ENCODE results near the gene ABHD14A. TPM values are rescaled to one million over a fixed set of nuclear protein-coding genes. Genes with fewer than 3 reads are reported as not detected.

The ABHD14A gene
- total and polyA plus RNA-seq, 2 of the 13 experiments (the other 11 are each of a cell fraction or from before 2014, with no cell fraction given) = 29.5 to 46.9 TPM

DNA sequence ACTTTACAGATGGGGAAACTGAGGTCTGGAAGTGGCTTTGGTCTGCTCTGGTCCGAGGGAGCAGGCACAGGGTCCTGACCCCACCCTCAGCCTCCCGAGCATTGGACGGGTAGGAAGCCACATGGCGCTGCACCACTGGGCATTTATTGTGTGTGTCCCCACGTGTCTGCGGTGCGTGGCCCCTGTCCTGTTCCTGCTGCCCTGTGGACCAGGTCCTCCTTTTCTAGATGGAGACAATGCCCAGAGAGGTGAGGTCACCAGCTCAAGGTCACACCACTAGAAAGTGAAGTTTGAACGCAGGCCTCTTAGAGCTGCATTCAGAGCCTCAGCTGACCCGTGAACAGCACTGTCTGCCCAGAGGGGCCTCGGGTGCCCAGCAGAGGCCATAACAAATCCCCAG, 54.7 kb downstream of the ABHD14A start (continued):
- TF ChIP-seq, protein P1, sequence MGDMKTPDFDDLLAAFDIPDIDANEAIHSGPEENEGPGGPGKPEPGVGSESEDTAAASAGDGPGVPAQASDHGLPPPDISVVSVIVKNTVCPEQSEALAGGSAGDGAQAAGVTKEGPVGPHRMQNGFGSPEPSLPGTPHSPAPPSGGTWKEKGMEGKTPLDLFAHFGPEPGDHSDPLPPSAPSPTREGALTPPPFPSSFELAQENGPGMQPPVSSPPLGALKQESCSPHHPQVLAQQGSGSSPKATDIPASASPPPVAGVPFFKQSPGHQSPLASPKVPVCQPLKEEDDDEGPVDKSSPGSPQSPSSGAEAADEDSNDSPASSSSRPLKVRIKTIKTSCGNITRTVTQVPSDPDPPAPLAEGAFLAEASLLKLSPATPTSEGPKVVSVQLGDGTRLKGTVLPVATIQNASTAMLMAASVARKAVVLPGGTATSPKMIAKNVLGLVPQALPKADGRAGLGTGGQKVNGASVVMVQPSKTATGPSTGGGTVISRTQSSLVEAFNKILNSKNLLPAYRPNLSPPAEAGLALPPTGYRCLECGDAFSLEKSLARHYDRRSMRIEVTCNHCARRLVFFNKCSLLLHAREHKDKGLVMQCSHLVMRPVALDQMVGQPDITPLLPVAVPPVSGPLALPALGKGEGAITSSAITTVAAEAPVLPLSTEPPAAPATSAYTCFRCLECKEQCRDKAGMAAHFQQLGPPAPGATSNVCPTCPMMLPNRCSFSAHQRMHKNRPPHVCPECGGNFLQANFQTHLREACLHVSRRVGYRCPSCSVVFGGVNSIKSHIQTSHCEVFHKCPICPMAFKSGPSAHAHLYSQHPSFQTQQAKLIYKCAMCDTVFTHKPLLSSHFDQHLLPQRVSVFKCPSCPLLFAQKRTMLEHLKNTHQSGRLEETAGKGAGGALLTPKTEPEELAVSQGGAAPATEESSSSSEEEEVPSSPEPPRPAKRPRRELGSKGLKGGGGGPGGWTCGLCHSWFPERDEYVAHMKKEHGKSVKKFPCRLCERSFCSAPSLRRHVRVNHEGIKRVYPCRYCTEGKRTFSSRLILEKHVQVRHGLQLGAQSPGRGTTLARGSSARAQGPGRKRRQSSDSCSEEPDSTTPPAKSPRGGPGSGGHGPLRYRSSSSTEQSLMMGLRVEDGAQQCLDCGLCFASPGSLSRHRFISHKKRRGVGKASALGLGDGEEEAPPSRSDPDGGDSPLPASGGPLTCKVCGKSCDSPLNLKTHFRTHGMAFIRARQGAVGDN (CRISPR knock-in tag; IDR thresholded peaks at IDR 0.05) = peak; percentile 56
- peak; percentile 83 for TF ChIP-seq ZNF768 (CRISPR knock-in tag; IDR thresholded peaks at IDR 0.05)
- TF ChIP-seq YY1 (IDR thresholded peaks at IDR 0.05; ENCODE audit: insufficient read depth, insufficient replicate concordance, low read depth, low read length) = no peak
- TF ChIP-seq MYC (CRISPR knock-in tag; IDR thresholded peaks at IDR 0.05; ENCODE audit: borderline replicate concordance) = peak; percentile 55
- no peak for TF ChIP-seq NR2F6 (IDR thresholded peaks at IDR 0.05)
- TF ChIP-seq NR2F6 (CRISPR knock-in tag; IDR thresholded peaks at IDR 0.05) = peak; percentile 56; the same call in 1 of the 2 replicates
- peak; percentile 12; the same call in 1 of the 2 replicates for TF ChIP-seq HDAC2 (CRISPR knock-in tag; IDR thresholded peaks at IDR 0.05)
- TF ChIP-seq, protein P2, sequence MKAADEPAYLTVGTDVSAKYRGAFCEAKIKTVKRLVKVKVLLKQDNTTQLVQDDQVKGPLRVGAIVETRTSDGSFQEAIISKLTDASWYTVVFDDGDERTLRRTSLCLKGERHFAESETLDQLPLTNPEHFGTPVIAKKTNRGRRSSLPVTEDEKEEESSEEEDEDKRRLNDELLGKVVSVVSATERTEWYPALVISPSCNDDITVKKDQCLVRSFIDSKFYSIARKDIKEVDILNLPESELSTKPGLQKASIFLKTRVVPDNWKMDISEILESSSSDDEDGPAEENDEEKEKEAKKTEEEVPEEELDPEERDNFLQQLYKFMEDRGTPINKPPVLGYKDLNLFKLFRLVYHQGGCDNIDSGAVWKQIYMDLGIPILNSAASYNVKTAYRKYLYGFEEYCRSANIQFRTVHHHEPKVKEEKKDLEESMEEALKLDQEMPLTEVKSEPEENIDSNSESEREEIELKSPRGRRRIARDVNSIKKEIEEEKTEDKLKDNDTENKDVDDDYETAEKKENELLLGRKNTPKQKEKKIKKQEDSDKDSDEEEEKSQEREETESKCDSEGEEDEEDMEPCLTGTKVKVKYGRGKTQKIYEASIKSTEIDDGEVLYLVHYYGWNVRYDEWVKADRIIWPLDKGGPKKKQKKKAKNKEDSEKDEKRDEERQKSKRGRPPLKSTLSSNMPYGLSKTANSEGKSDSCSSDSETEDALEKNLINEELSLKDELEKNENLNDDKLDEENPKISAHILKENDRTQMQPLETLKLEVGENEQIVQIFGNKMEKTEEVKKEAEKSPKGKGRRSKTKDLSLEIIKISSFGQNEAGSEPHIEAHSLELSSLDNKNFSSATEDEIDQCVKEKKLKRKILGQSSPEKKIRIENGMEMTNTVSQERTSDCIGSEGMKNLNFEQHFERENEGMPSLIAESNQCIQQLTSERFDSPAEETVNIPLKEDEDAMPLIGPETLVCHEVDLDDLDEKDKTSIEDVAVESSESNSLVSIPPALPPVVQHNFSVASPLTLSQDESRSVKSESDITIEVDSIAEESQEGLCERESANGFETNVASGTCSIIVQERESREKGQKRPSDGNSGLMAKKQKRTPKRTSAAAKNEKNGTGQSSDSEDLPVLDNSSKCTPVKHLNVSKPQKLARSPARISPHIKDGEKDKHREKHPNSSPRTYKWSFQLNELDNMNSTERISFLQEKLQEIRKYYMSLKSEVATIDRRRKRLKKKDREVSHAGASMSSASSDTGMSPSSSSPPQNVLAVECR (CRISPR knock-in tag; IDR thresholded peaks at IDR 0.05; ENCODE audit: borderline replicate concordance) = peak; percentile 23; the same call in 1 of the 2 replicates
- no peak for TF ChIP-seq SIX4 (CRISPR knock-in tag; IDR thresholded peaks at IDR 0.05)
- no peak for TF ChIP-seq SOX6 (IDR thresholded peaks at IDR 0.05)
- peak; percentile 79 for TF ChIP-seq SOX6 (CRISPR knock-in tag; IDR thresholded peaks at IDR 0.05)
- TF ChIP-seq ZMYM2 (CRISPR knock-in tag; IDR thresholded peaks at IDR 0.05) = 0 out of 2 replicates have a peak, but pooled peaks have one; percentile 36
- no peak for TF ChIP-seq NONO (IDR thresholded peaks at IDR 0.05)
- 0 out of 2 replicates have a peak, but pooled peaks have one; percentile 25 for TF ChIP-seq NONO (CRISPR knock-in tag; conservative IDR thresholded peaks at IDR 0.05)
- TF ChIP-seq, protein P3, sequence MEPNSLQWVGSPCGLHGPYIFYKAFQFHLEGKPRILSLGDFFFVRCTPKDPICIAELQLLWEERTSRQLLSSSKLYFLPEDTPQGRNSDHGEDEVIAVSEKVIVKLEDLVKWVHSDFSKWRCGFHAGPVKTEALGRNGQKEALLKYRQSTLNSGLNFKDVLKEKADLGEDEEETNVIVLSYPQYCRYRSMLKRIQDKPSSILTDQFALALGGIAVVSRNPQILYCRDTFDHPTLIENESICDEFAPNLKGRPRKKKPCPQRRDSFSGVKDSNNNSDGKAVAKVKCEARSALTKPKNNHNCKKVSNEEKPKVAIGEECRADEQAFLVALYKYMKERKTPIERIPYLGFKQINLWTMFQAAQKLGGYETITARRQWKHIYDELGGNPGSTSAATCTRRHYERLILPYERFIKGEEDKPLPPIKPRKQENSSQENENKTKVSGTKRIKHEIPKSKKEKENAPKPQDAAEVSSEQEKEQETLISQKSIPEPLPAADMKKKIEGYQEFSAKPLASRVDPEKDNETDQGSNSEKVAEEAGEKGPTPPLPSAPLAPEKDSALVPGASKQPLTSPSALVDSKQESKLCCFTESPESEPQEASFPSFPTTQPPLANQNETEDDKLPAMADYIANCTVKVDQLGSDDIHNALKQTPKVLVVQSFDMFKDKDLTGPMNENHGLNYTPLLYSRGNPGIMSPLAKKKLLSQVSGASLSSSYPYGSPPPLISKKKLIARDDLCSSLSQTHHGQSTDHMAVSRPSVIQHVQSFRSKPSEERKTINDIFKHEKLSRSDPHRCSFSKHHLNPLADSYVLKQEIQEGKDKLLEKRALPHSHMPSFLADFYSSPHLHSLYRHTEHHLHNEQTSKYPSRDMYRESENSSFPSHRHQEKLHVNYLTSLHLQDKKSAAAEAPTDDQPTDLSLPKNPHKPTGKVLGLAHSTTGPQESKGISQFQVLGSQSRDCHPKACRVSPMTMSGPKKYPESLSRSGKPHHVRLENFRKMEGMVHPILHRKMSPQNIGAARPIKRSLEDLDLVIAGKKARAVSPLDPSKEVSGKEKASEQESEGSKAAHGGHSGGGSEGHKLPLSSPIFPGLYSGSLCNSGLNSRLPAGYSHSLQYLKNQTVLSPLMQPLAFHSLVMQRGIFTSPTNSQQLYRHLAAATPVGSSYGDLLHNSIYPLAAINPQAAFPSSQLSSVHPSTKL (CRISPR knock-in tag; IDR thresholded peaks at IDR 0.05) = 0 out of 2 replicates have a peak, but pooled peaks have one; percentile 22
- TF ChIP-seq BCL6 (CRISPR knock-in tag; IDR thresholded peaks at IDR 0.05) = peak; percentile 64

Data from HepG2 (cell line).